ENCODE results near the gene ZNF48.

The ZNF48 gene

GRCh38 chr16:30354423-30355143 lies 40.6 kb upstream of the ZNF48 start:
- peak overlapping the region; percentile 90 for H3K27ac ChIP-seq (ENCODE audit: low read depth, low read length)
- H3K36me3 ChIP-seq (ENCODE audit: control insufficient read depth, insufficient read depth, low read length) = peaks cover 28% of the 10 kb centered on the region
- H3K4me1 ChIP-seq (ENCODE audit: control insufficient read depth, insufficient read depth, low read length) = peaks cover 37% of the 10 kb centered on the region
- H3K27me3 ChIP-seq (ENCODE audit: control insufficient read depth, insufficient read depth, low read length) = no peaks in the 10 kb centered on the region
- H3K4me3 ChIP-seq (ENCODE audit: low read length) = peak overlapping the region; percentile 97
- peak overlapping the region; percentile 94 for H3K9ac ChIP-seq (ENCODE audit: low read length)

DNA sequence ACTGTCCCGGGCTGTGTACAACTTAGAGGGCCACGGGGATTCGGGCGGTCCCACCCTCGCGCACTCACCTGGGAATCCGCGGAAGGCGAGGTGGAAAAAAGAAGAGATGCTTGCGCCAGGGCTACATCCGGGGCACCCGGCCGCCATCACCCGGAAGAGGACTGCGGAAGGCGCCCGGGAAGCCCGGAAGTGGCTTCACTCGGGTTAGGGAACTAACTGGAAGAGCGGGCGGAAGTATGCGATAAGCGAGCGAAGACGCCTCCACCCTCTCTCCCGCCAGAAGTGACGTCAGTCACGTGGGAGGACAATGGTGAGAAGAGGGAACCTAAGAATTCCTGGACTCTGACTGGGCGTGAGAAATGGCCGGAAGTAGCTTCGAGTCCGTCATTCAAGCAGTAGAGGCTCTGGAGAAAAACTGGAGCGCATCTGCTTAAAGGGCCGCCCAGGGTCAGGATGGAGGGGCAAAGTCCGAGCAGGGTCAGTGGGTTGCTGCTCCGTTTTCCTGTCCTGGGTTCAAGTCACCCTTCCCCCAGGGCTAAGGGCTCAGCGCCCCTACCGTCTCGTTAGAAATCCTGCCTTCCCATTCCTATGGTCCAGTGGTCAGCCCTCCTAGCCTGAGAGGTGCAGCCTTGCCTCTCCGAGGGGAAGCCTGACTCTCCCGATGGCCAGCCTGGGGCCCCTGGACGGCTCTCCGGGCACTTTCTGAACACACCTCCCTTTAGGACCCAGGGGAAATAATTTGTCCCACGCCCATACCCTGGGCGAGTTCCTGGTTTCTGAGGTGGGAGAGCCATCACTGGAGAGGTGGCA lies 39.9 kb upstream of the ZNF48 start, which contains the start of gene CD2BP2:
Gene CD2BP2 (minus strand): TSS at position 165 of the 810 bp plus-strand sequence. CDS start 627 bp downstream, outside the sequence.
- H3K4me1 ChIP-seq (ENCODE audit: control insufficient read depth, insufficient read depth, low read length) = peaks cover 37% of the 10 kb centered on the region
- H3K9ac ChIP-seq (ENCODE audit: low read length) = peak within 1 kb of the TSS; percentile 96
- no peaks in the 10 kb centered on the region for H3K27me3 ChIP-seq (ENCODE audit: control insufficient read depth, insufficient read depth, low read length)
- H3K27ac ChIP-seq (ENCODE audit: low read depth, low read length) = peak within 1 kb of the TSS; percentile 95
- peak within 1 kb of the TSS; percentile 97 for H3K4me3 ChIP-seq (ENCODE audit: low read length)
- H3K36me3 ChIP-seq (ENCODE audit: control insufficient read depth, insufficient read depth, low read length) = peaks cover 28% of the 10 kb centered on the region

- no peaks in the 10 kb centered on the region for H3K27me3 ChIP-seq (ENCODE audit: control insufficient read depth, insufficient read depth, low read length)
- H3K27ac ChIP-seq (ENCODE audit: low read depth, low read length) = peak overlapping the region; percentile 95
- peak overlapping the region; percentile 93 for H3K4me3 ChIP-seq (ENCODE audit: low read length)
- H3K4me1 ChIP-seq (ENCODE audit: control insufficient read depth, insufficient read depth, low read length) = peaks cover 37% of the 10 kb centered on the region
- peak overlapping the region; percentile 96 for H3K9ac ChIP-seq (ENCODE audit: low read length)
- peaks cover 28% of the 10 kb centered on the region for H3K36me3 ChIP-seq (ENCODE audit: control insufficient read depth, insufficient read depth, low read length)
These were observed 39.3 kb upstream of the ZNF48 start for GRCh38 chr16:30355954-30356308.

DNA sequence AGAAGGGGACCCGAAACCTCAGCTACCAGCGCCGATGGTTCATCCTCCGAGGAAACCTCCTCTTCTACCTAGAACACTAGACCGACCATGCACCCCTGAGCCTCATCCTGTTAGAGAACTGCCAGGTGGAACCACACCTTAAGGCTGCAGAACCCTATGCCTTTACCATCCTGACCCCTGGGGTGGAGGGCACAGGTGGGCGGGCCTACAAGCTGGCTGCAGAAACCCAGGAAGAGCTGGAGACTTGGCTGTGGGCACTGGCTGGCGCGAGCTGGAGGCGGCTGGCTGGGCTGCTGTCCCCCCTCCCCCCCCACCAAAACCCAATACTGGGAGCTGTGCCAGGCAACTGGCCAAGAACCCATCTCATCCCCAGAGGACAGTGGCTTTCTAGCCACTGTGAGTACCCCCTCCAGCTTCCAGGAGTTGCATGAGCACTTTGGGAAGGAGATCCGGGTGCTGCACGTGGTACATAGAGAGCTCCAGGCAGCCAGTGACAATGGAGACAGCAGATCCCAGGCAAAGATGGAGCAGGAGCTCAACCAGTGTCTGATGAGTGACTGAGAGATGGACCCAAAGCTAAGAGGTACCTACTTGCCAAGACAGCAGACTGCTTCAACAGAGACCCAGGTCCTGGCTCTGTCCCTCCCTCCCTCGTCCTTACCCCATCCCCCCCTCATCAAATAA lies 38.7 kb upstream of the ZNF48 start:
- H3K27me3 ChIP-seq (ENCODE audit: control insufficient read depth, insufficient read depth, low read length) = no peaks in the 10 kb centered on the region
- H3K36me3 ChIP-seq (ENCODE audit: control insufficient read depth, insufficient read depth, low read length) = peaks cover 26% of the 10 kb centered on the region
- H3K9ac ChIP-seq (ENCODE audit: low read length) = peak overlapping the region; percentile 96
- H3K4me3 ChIP-seq (ENCODE audit: low read length) = peak overlapping the region; percentile 93
- peak overlapping the region; percentile 95 for H3K27ac ChIP-seq (ENCODE audit: low read depth, low read length)
- H3K4me1 ChIP-seq (ENCODE audit: control insufficient read depth, insufficient read depth, low read length) = peaks cover 36% of the 10 kb centered on the region

DNA sequence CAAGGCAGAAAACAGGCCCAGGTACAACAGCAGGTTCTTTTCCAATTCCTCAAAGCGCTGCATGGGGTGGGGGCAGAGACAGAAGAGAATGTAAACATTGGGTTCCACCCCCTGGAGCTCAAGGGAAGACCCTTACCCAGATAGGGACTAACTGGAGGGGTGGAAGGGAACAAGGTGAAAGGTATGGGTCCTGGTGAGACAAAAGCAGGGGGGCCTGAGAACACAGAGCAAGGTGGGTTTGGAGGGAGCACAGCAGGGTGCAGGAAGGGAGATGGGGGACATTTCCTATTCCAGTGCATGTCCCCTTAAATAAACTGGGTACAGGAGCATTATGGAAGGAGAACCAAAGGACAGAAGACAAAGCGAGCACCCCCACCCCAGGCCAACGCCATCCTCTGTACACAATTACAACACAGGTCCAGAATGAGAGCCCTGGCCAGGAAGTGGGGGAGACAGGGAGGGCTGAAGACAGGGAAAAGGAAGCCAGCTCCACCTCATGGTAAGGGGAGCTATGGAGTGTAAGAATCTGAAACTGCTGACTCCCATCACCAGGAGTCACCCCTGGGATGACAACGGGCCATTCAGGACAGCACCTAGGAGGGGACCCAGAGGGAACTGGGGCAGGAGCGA lies 38.0 kb upstream of the ZNF48 start:
- Histone ChIP-seq H3K36me3 (ENCODE audit: control insufficient read depth, insufficient read depth, low read length) (peaks cover 23% of the 10 kb centered on the region), H3K4me1 (ENCODE audit: control insufficient read depth, insufficient read depth, low read length) (peaks cover 30% of the 10 kb centered on the region), H3K9ac (ENCODE audit: low read length) (no peak overlapping the region), H3K27me3 (ENCODE audit: control insufficient read depth, insufficient read depth, low read length) (no peaks in the 10 kb centered on the region), H3K27ac (ENCODE audit: low read depth, low read length) (no peak overlapping the region), H3K4me3 (ENCODE audit: low read length) (no peak overlapping the region)

- no peak overlapping the region for H3K27ac ChIP-seq (ENCODE audit: low read depth, low read length)
- no peak overlapping the region for H3K4me3 ChIP-seq (ENCODE audit: low read length)
- no peak overlapping the region for H3K9ac ChIP-seq (ENCODE audit: low read length)
- no peaks in the 10 kb centered on the region for H3K27me3 ChIP-seq (ENCODE audit: control insufficient read depth, insufficient read depth, low read length)
- peaks cover 24% of the 10 kb centered on the region for H3K4me1 ChIP-seq (ENCODE audit: control insufficient read depth, insufficient read depth, low read length)
- peaks cover 20% of the 10 kb centered on the region for H3K36me3 ChIP-seq (ENCODE audit: control insufficient read depth, insufficient read depth, low read length)
These were observed 37.3 kb upstream of the ZNF48 start for GRCh38 chr16:30357715-30358576.

- Histone ChIP-seq H3K27ac (ENCODE audit: low read depth, low read length) (no peak overlapping the region), H3K27me3 (ENCODE audit: control insufficient read depth, insufficient read depth, low read length) (no peaks in the 10 kb centered on the region), H3K9ac (ENCODE audit: low read length) (no peak overlapping the region), H3K4me3 (ENCODE audit: low read length) (no peak overlapping the region), H3K4me1 (ENCODE audit: control insufficient read depth, insufficient read depth, low read length) (peaks cover 22% of the 10 kb centered on the region), H3K36me3 (ENCODE audit: control insufficient read depth, insufficient read depth, low read length) (peaks cover 18% of the 10 kb centered on the region)
These were observed 36.7 kb upstream of the ZNF48 start for GRCh38 chr16:30358577-30358936.

DNA sequence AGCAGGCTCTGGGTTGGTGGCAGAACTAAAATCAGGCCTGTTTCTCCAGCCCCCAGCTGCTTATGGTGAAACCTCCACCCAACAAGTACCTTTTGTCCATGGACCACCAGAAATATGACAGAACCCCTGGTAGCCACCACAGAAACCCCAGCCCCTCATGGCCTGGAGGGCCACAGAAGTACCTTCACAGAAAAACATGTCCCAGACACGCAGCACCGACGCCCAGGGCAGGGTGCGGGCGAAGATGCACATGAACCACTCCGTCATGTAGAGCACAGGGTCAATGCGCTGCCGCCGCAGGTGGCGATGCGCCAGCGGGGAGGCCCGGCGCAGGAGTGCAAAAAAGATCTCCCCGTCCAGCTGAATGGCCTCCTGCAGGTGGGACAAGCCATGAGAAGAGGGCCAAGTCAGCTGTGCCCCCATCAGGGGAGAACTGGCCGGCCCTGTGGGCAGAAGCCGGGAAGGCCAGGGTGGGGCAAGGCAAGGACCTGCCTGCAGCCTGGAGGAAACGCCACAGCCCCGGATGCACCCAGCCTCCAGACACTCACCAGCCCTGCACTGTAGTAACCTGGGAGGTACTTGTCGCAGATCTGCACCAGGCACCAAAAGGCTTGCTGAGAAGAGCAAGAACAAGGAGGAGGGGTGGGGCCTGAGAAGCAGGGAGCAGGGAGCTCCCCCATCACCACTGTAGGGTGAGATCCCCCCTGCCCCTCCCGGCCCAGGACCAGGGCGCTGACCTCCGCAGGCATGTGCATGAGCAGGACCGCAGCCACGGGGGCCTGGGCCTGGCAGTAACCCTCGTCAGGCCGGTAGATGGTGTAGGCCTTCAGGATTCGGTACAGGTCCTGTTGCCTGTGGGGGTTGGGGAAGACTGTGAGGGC lies 36.0 kb upstream of the ZNF48 start:
- Histone ChIP-seq H3K27me3 (ENCODE audit: control insufficient read depth, insufficient read depth, low read length) (no peaks in the 10 kb centered on the region), H3K4me3 (ENCODE audit: low read length) (no peak overlapping the region), H3K4me1 (ENCODE audit: control insufficient read depth, insufficient read depth, low read length) (peaks cover 18% of the 10 kb centered on the region), H3K9ac (ENCODE audit: low read length) (no peak overlapping the region), H3K27ac (ENCODE audit: low read depth, low read length) (no peak overlapping the region), H3K36me3 (ENCODE audit: control insufficient read depth, insufficient read depth, low read length) (peaks cover 18% of the 10 kb centered on the region)

- no peaks in the 10 kb centered on the region for H3K27me3 ChIP-seq (ENCODE audit: control insufficient read depth, insufficient read depth, low read length)
- peaks cover 21% of the 10 kb centered on the region for H3K36me3 ChIP-seq (ENCODE audit: control insufficient read depth, insufficient read depth, low read length)
- H3K4me1 ChIP-seq (ENCODE audit: control insufficient read depth, insufficient read depth, low read length) = peaks cover 14% of the 10 kb centered on the region
- H3K4me3 ChIP-seq (ENCODE audit: low read length) = no peak overlapping the region
- H3K9ac ChIP-seq (ENCODE audit: low read length) = no peak overlapping the region
- H3K27ac ChIP-seq (ENCODE audit: low read depth, low read length) = no peak overlapping the region
These were observed 35.4 kb upstream of the ZNF48 start for GRCh38 chr16:30359871-30360170.

GRCh38 chr16:30361180-30361579 lies 34.0 kb upstream of the ZNF48 start:
- H3K4me3 ChIP-seq (ENCODE audit: low read length) = no peak overlapping the region
- H3K36me3 ChIP-seq (ENCODE audit: control insufficient read depth, insufficient read depth, low read length) = peaks cover 21% of the 10 kb centered on the region
- no peaks in the 10 kb centered on the region for H3K27me3 ChIP-seq (ENCODE audit: control insufficient read depth, insufficient read depth, low read length)
- H3K27ac ChIP-seq (ENCODE audit: low read depth, low read length) = no peak overlapping the region
- no peak overlapping the region for H3K9ac ChIP-seq (ENCODE audit: low read length)
- H3K4me1 ChIP-seq (ENCODE audit: control insufficient read depth, insufficient read depth, low read length) = peaks cover 6% of the 10 kb centered on the region

- H3K27me3 ChIP-seq (ENCODE audit: control insufficient read depth, insufficient read depth, low read length) = no peaks in the 10 kb centered on the region
- H3K9ac ChIP-seq (ENCODE audit: low read length) = no peak overlapping the region
- H3K27ac ChIP-seq (ENCODE audit: low read depth, low read length) = no peak overlapping the region
- H3K36me3 ChIP-seq (ENCODE audit: control insufficient read depth, insufficient read depth, low read length) = peaks cover 9% of the 10 kb centered on the region
- H3K4me1 ChIP-seq (ENCODE audit: control insufficient read depth, insufficient read depth, low read length) = peaks cover 9% of the 10 kb centered on the region
- H3K4me3 ChIP-seq (ENCODE audit: low read length) = no peak overlapping the region
These were observed 30.0 kb upstream of the ZNF48 start for GRCh38 chr16:30365200-30365599.
